CD14-positive monocyte (primary cell): ENCODE data around the gene RAB3A. TPM values are rescaled to one million over a fixed set of nuclear protein-coding genes. Genes with fewer than 3 reads are reported as not detected.
A peak's percentile ranks its signal among the peaks of the same experiment; 100 is the strongest.

ENCODE experiments used
- DNase-seq, 3 donors: peaks; one replicate each; pipeline ENCODE4 v3.0.0-alpha.2; 2011 to 2022
- H2AFZ ChIP-seq: 2 replicates; pipeline ENCODE4 v1.6.0; 2012; ENCODE audit warnings: mild to moderate bottlenecking, low read depth, low read length, inconsistent platforms; ENCODE audit not compliant: insufficient read depth, poor library complexity, severe bottlenecking
- H3K27ac ChIP-seq, 2 donors: 1 replicate in 1 of 2; 2 replicates in 1 of 2; pipeline ENCODE4 v1.5.1; 2012 to 2013; ENCODE audit warnings: low read length in 2 of 2, control low read depth in 1 of 2, inconsistent platforms in 1 of 2, low read depth in 1 of 2, mild to moderate bottlenecking in 1 of 2
- H3K27me3 ChIP-seq, 2 donors: one replicate each; pipeline versions ENCODE4 v1.6.0 to v1.6.1; 2011 to 2013; ENCODE audit warnings: low read length in 2 of 2; ENCODE audit not compliant: control insufficient read depth in 2 of 2, insufficient read depth in 2 of 2
- H3K36me3 ChIP-seq, 2 donors: replicated peaks in 1 of 2; 1 replicate in 1 of 2; 2 replicates in 1 of 2; pipeline versions ENCODE4 v1.5.1 to v1.6.1; 2012 to 2013; ENCODE audit warnings: low read length in 2 of 2, control low read depth in 1 of 2, inconsistent platforms in 1 of 2, mild to moderate bottlenecking in 1 of 2; ENCODE audit not compliant: insufficient read depth in 2 of 2, control insufficient read depth in 1 of 2
- H3K4me1 ChIP-seq, 2 donors: 1 replicate in 1 of 2; 2 replicates in 1 of 2; pipeline versions ENCODE4 v1.5.1 to v1.6.1; 2012 to 2013; ENCODE audit warnings: low read length in 2 of 2, control low read depth in 1 of 2, inconsistent platforms in 1 of 2, mild to moderate bottlenecking in 1 of 2, moderate library complexity in 1 of 2; ENCODE audit not compliant: insufficient read depth in 2 of 2, control insufficient read depth in 1 of 2
- H3K4me2 ChIP-seq: replicated peaks from 2 replicates; pipeline ENCODE3; 2012; ENCODE audit warnings: low read length, moderate library complexity, mild to moderate bottlenecking; ENCODE audit not compliant: poor library complexity, severe bottlenecking; ENCODE audit errors: extremely low read depth
- H3K4me3 ChIP-seq, 3 experiments: fragments of 200-600 bp in 1 of 3; sonication (generic) in 1 of 3; replicated peaks in 1 of 3; 1 replicate in 2 of 3; 2 replicates in 1 of 3; pipeline ENCODE4 v1.5.1; 2011 to 2013; ENCODE audit warnings: low read length in 3 of 3, mild to moderate bottlenecking in 3 of 3, control low read depth in 2 of 3, low read depth in 2 of 3, inconsistent platforms in 1 of 3, moderate library complexity in 1 of 3
- H3K79me2 ChIP-seq: 2 replicates; pipeline ENCODE4 v1.6.0; 2012; ENCODE audit warnings: mild to moderate bottlenecking, control low read depth, inconsistent platforms, low read length, moderate library complexity; ENCODE audit not compliant: insufficient read depth
- H3K9ac ChIP-seq: 2 replicates; pipeline ENCODE4 v1.6.0; 2017; ENCODE audit warnings: low read length, mild to moderate bottlenecking; ENCODE audit not compliant: insufficient read depth, poor library complexity, severe bottlenecking
- H3K9me3 ChIP-seq, 2 donors: replicated peaks in 1 of 2; 1 replicate in 1 of 2; 2 replicates in 1 of 2; pipeline versions ENCODE4 v1.5.1 to v1.6.1; 2012 to 2013; ENCODE audit warnings: low read length in 2 of 2, control low read depth in 1 of 2; ENCODE audit not compliant: control insufficient read depth in 1 of 2, insufficient read depth in 1 of 2
- H4K20me1 ChIP-seq: 2 replicates; pipeline ENCODE4 v1.6.0; 2012; ENCODE audit warnings: mild to moderate bottlenecking, low read length, control low read depth, moderate library complexity; ENCODE audit not compliant: insufficient read depth
- H3K27ac Mint-ChIP-seq, 7 donors: one replicate each; pipeline ENCODE4 v1.8.0; 2020; ENCODE audit warnings: mild to moderate bottlenecking in 7 of 7, mixed read lengths in 7 of 7, moderate library complexity in 6 of 7, inconsistent platforms in 2 of 7
- H3K27me3 Mint-ChIP-seq, 3 donors: one replicate each; pipeline ENCODE4 v1.8.0; 2021 to 2022; ENCODE audit warnings: low read depth in 3 of 3, mild to moderate bottlenecking in 3 of 3, mixed read lengths in 3 of 3, moderate library complexity in 3 of 3, inconsistent platforms in 1 of 3
- H3K36me3 Mint-ChIP-seq, 2 donors: one replicate each; pipeline ENCODE4 v1.8.0; 2020; ENCODE audit warnings: mixed read lengths in 2 of 2, inconsistent platforms in 1 of 2, mild to moderate bottlenecking in 1 of 2
- H3K4me1 Mint-ChIP-seq: one replicate; pipeline ENCODE4 v1.8.0; 2020; ENCODE audit warnings: mild to moderate bottlenecking, mixed read lengths
- H3K4me3 Mint-ChIP-seq, 2 donors: one replicate each; pipeline ENCODE4 v1.8.0; 2020; ENCODE audit warnings: mild to moderate bottlenecking in 2 of 2, mixed read lengths in 2 of 2, moderate library complexity in 1 of 2
- H3K9me3 Mint-ChIP-seq, 7 donors: one replicate each; pipeline ENCODE4 v1.8.0; 2020 to 2022; ENCODE audit warnings: mixed read lengths in 7 of 7, mild to moderate bottlenecking in 6 of 7, moderate library complexity in 6 of 7, inconsistent platforms in 2 of 7
- CTCF ChIP-seq: fragments of 200-600 bp; IDR thresholded peaks from one replicate; pipeline ENCODE4 v1.8.0; 2022; ENCODE audit warnings: antibody characterized with exemption, mild to moderate bottlenecking
- WGBS: methylation state at CpG from one replicate; pipeline ENCODE4 v1.1.5; 2013; ENCODE audit warnings: missing lambda C conversion rate; ENCODE audit not compliant: insufficient coverage; 5-methylcytosine and 5-hydroxymethylcytosine counted together
- intact Hi-C, 2 donors: fragments of 100-400 bp; cut with micrococcal nuclease; formaldehyde crosslinking; loops; one replicate each; pipeline versions ENCODE4 v1.15.0 to v1.15.1; 2023
- polyA plus RNA-seq, 3 donors: library from polyadenylated mRNA; depleted of rRNA in 1 of 3; unstranded in 2 of 3; stranded (reverse) in 1 of 3; fragments of 300-500 nt in 2 of 3; fragments of >200 nt in 1 of 3; fragmentation: Illumina TruSeq in 2 of 3; gene quantifications; 1 replicate in 2 of 3; 2 replicates in 1 of 3; pipeline ENCODE4 v1.2.3, GENCODE V29; 2012 to 2021

RAB3A gene
- polyA plus RNA-seq, 3 donors = 0.55 to 8.7 (median 0.56) TPM

- intact Hi-C loops = loop anchor here (10.0 kb wide), 2 partner anchors 49 to 211 kb away; partner anchors contain the start of genes PIK3R2 (in 1 of the 2) and SSBP4 (in 1 of the 2)
- Mint-ChIP-seq H3K9me3 (no peaks in the 10 kb centered on the region), H3K4me1 (peaks cover 24% of the 10 kb centered on the region), H3K36me3 (peaks cover 30 to 34% of the 10 kb centered on the region in 2 donors), H3K27me3 (peaks cover 12 to 27% (median 20%) of the 10 kb centered on the region in 3 donors), H3K4me3 (peak overlapping the region; percentile 90 to 93), H3K27ac (peak overlapping the region; percentile 74 to 95 (median 87))
- WGBS = 0% methylated on average over 24 of the region's 38 CpGs
- DNase-seq = peak in 1 of 3 donors; percentile 51
- Histone ChIP-seq H3K4me1 (peaks cover 23 to 29% of the 10 kb centered on the region in 2 donors), H3K4me2 (peak overlapping the region; percentile 96), H3K27ac (peak overlapping the region in 1 of 2 donors; percentile 66), H3K27me3 (peaks cover 0 to 10% of the 10 kb centered on the region in 2 donors), H3K79me2 (peaks cover 5% of the 10 kb centered on the region), H3K9me3 (no peaks in the 10 kb centered on the region), H3K9ac (peak overlapping the region; percentile 47), H4K20me1 (peaks cover 11% of the 10 kb centered on the region), H3K4me3 (peak overlapping the region; percentile 51 to 89 (median 82)), H3K36me3 (peaks cover 3 to 18% of the 10 kb centered on the region in 2 donors), H2AFZ (peak overlapping the region; percentile 85)
- no peak for TF ChIP-seq CTCF
These were observed 407 bp downstream of the RAB3A start for GRCh38 chr19:18203408-18203862.

DNA sequence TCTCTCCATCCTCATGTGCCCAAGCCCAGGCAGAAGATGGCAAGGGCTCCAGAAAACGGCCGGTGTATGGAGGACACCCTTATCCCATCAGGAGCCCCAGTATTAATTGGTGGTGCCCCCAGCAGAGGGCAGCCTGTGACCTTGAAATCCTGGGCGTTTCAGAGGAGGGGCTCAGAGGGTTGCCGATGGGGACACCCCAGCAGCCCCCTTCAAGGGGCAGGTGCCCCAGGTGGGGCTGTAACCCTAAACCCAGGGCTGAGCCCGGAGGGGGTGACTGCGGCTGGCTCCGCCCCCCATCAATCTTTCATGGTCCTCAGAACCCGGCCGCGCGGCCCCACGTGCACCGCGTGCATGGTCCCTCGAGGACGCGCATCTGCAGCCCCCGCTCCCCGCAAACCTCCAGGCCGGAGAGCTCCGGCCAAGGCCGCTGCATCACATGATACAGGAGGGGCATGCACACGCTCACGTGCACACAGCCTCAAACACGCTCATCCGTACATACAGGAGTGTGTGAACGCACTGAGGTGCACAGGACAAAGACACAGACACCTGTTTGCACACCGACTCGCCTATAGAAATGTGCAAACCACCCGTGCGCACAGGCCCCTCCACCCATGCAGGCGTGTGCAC lies 949 bp downstream of the RAB3A start:
- peak overlapping the region in 4 of 7 donors; percentile 79 to 95 (median 88) for H3K27ac Mint-ChIP-seq
- H3K4me1 ChIP-seq = peaks cover 23 to 29% of the 10 kb centered on the region in 2 donors
- DNase-seq = peak in 1 of 3 donors; percentile 41
- H3K27me3 Mint-ChIP-seq = peaks cover 11 to 25% (median 16%) of the 10 kb centered on the region in 3 donors
- H3K4me3 Mint-ChIP-seq = peak overlapping the region; percentile 90 to 93
- intact Hi-C loops = loop anchor here (10.0 kb wide), 2 partner anchors 48 to 212 kb away; partner anchors contain the start of genes PIK3R2 (in 1 of the 2) and SSBP4 (in 1 of the 2)
- peaks cover 24% of the 10 kb centered on the region for H3K4me1 Mint-ChIP-seq
- peak; percentile 19 for TF ChIP-seq CTCF
- H3K79me2 ChIP-seq = peaks cover 5% of the 10 kb centered on the region
- H3K4me3 ChIP-seq = peak overlapping the region; percentile 51 to 89 (median 82)
- H3K4me2 ChIP-seq = peak overlapping the region; percentile 96
- H3K36me3 ChIP-seq = peaks cover 9 to 23% of the 10 kb centered on the region in 2 donors
- no peaks in the 10 kb centered on the region for H3K9me3 ChIP-seq
- WGBS = 2% methylated on average over 29 of the region's 32 CpGs
- no peak overlapping the region for H3K27ac ChIP-seq
- no peaks in the 10 kb centered on the region for H3K9me3 Mint-ChIP-seq
- H3K9ac ChIP-seq = peak overlapping the region; percentile 47
- H3K36me3 Mint-ChIP-seq = peaks cover 35 to 40% of the 10 kb centered on the region in 2 donors
- H3K27me3 ChIP-seq = peaks cover 0 to 7% of the 10 kb centered on the region in 2 donors
- H2AFZ ChIP-seq = peak overlapping the region; percentile 85
- peaks cover 11% of the 10 kb centered on the region for H4K20me1 ChIP-seq
